ENCODE data around the gene PLEKHG7. TPM values are rescaled to one million over a fixed set of nuclear protein-coding genes. Genes with fewer than 3 reads are reported as not detected.

The PLEKHG7 gene
- total and polyA plus RNA-seq, 10 of the 15 experiments (the other 5 are each of a cell fraction or from before 2014, with no cell fraction given), result 0.16 to 1.3 (median 0.65) TPM; not detected in 1

DNA sequence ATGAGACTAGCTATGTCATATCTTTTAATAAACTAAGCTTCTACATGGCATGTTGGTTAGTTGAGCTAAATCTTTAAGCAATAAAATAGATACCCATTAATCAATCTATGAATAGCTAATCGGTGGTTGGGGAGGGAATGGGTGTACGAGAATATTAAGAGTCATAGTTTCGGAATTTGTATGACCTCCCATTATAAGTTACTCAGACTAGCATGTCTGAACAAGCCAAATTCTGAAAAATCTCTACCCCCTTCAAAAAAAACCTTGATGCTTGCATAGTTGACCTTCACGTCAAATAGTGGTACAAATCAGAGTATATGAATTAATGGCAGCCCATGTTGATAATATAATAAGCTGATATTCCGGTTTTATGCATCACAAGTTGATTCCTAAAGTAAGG is 60.0 kb downstream of the PLEKHG7 start:
- Histone ChIP-seq H3K79me2 (ENCODE audit: control insufficient read depth, insufficient read depth, low read length) (no peaks in the 10 kb centered on the region), H3K27me3 (replicated peaks in 1 of 2; ENCODE audit: control insufficient read depth in 2 of 2, insufficient read depth in 2 of 2, low read length in 1 of 2) (no peaks in the 10 kb centered on the region), H3K4me3 (no peak overlapping the region), H3K36me3 (ENCODE audit: control insufficient read depth in 2 of 2, insufficient read depth in 2 of 2, low read length in 1 of 2) (no peaks in the 10 kb centered on the region), H3K9ac (ENCODE audit: control insufficient read depth, insufficient read depth, low read length) (no peak overlapping the region), H3K9me3 (replicated peaks; ENCODE audit: control insufficient read depth, insufficient read depth, low read length) (no peaks in the 10 kb centered on the region), H3K4me1 (ENCODE audit: control insufficient read depth, insufficient read depth, low read length) (no peaks in the 10 kb centered on the region; the same call in 1 of the 2 replicates), H2AFZ (ENCODE audit: control insufficient read depth, low read depth, low read length) (no peak overlapping the region), H4K20me1 (ENCODE audit: control insufficient read depth, insufficient read depth) (no peaks in the 10 kb centered on the region), H3K27ac (ENCODE audit: control insufficient read depth, insufficient read depth) (no peak overlapping the region), H3K4me2 (ENCODE audit: control insufficient read depth, insufficient read depth) (no peak overlapping the region)
- in situ Hi-C loops (cut with MboI), result no loop called here
- ChIA-PET RAD21 (ENCODE audit: unreplicated experiment) (interaction anchor here (1.0 kb wide), 1 partner anchor 60 kb away, joined by 4 read pairs; the partner anchor contains the start of gene PLEKHG7), POLR2A (interaction anchor here (0.5 kb wide), 1 partner anchor 625 kb away, joined by 3 read pairs; no protein-coding TSS in a partner anchor), SMC1A (ENCODE audit: uncharacterized antibody, unreplicated experiment) (interaction anchor here (0.8 to 2.2 kb wide), 4 partner anchors 9 to 46 kb away, joined by 3 to 6 read pairs (median 4); no protein-coding TSS in a partner anchor), CTCF (interaction anchor here (1.1 to 2.1 kb wide), 4 partner anchors 57 to 1338 kb away, joined by 3 to 5 read pairs (median 4); partner anchors contain the start of gene PLEKHG7)
- FAIRE-seq (no peak), DNase-seq (ENCODE audit: low read depth, low spot score) (no peak), ATAC-seq (no peak)
- WGBS (ENCODE audit: insufficient coverage, insufficient replicate concordance, low lambda C conversion rate, missing lambda C conversion rate), result 81% methylated on average over 5 of the region's 5 CpGs
- no TSS peak for BruUV-seq (replicated peaks)
- intact Hi-C loops (cut with micrococcal nuclease; ENCODE audit: unreplicated experiment), result loop anchor here (10.0 kb wide), 1 partner anchor 1378 kb away; no protein-coding TSS in a partner anchor
- TF ChIP-seq, protein P1, sequence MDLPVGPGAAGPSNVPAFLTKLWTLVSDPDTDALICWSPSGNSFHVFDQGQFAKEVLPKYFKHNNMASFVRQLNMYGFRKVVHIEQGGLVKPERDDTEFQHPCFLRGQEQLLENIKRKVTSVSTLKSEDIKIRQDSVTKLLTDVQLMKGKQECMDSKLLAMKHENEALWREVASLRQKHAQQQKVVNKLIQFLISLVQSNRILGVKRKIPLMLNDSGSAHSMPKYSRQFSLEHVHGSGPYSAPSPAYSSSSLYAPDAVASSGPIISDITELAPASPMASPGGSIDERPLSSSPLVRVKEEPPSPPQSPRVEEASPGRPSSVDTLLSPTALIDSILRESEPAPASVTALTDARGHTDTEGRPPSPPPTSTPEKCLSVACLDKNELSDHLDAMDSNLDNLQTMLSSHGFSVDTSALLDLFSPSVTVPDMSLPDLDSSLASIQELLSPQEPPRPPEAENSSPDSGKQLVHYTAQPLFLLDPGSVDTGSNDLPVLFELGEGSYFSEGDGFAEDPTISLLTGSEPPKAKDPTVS (IDR thresholded peaks at IDR 0.05; ENCODE audit: low read depth, low read length), result no peak
- no peak for TF ChIP-seq SP1 (IDR thresholded peaks at IDR 0.05; ENCODE audit: low read depth, low read length)
- TF ChIP-seq LARP7 (IDR thresholded peaks at IDR 0.05), result no peak
- TF ChIP-seq BHLHE40 (IDR thresholded peaks at IDR 0.05; ENCODE audit: borderline replicate concordance in 1 of 2, low read depth in 2 of 2, low read length in 1 of 2), result no peak
- no peak for TF ChIP-seq MEF2B (IDR thresholded peaks at IDR 0.05; ENCODE audit: partially characterized antibody, poor library complexity, severe bottlenecking)
- no peak for TF ChIP-seq NFYA (IDR thresholded peaks at IDR 0.05; ENCODE audit: borderline replicate concordance, low read depth, low read length)
- TF ChIP-seq GABPA (IDR thresholded peaks at IDR 0.05; ENCODE audit: low read depth), result no peak
- no peak for TF ChIP-seq TCF7 (IDR thresholded peaks at IDR 0.05; ENCODE audit: borderline replicate concordance)
- no peak for TF ChIP-seq RFX5 (IDR thresholded peaks at IDR 0.05; ENCODE audit: low read depth, low read length)
